ENCODE measurements around the gene CTXN1. TPM values are rescaled to one million over a fixed set of nuclear protein-coding genes. Genes with fewer than 3 reads are reported as not detected.
A peak's percentile ranks its signal among the peaks of the same experiment; 100 is the strongest.

The CTXN1 gene
- total RNA-seq, 2 experiments from 2014 or later, result 1.0 TPM; not detected in 1

- 0 out of 2 replicates have a peak overlapping the region, but pooled peaks have one; percentile 97 for H3K4me2 ChIP-seq (ENCODE audit: low read length)
- ChIA-PET CTCF (ENCODE audit: unreplicated experiment) (interaction anchor here (0.6 kb wide), 1 partner anchor 36 kb away, joined by 4 read pairs; no protein-coding TSS in a partner anchor), POLR2A (no interaction called here)
- H3K9me2 ChIP-seq (ENCODE audit: insufficient read depth, low read length), result no peaks in the 10 kb centered on the region
- H4K20me1 ChIP-seq (ENCODE audit: insufficient read depth, low read length), result 0 out of 2 replicates have a peak, but pooled peaks cover 9% of the 10 kb centered on the region
- no peak overlapping the region for H3K27ac ChIP-seq (ENCODE audit: low read depth, low read length, poor library complexity, severe bottlenecking)
- H2AFZ ChIP-seq (ENCODE audit: low read length), result no peak overlapping the region
- intact Hi-C loops (cut with micrococcal nuclease; ENCODE audit: unreplicated experiment), result no loop called here
- H3K4me1 ChIP-seq (ENCODE audit: insufficient read depth, low read length, poor library complexity, severe bottlenecking), result peaks cover 19% of the 10 kb centered on the region
- BruUV-seq (replicated peaks), result no TSS peak
- H3K9me3 ChIP-seq (ENCODE audit: low read length), result no peaks in the 10 kb centered on the region
- no peak for DNase-seq (ENCODE audit: low spot score)
- peaks cover 22% of the 10 kb centered on the region for H3K79me2 ChIP-seq (ENCODE audit: insufficient read depth, low read depth, low read length)
- TF ChIP-seq EZH2phosphoT487 (IDR thresholded peaks at IDR 0.05; ENCODE audit: borderline replicate concordance, low read depth, low read length) (no peak), CTCF (conservative IDR thresholded peaks at IDR 0.05; ENCODE audit: low read length) (no peak)
- H3K4me3 ChIP-seq (ENCODE audit: low read depth, low read length, poor library complexity, severe bottlenecking), result no peak overlapping the region
- H3K36me3 ChIP-seq (ENCODE audit: insufficient read depth, low read length), result peaks cover 22% of the 10 kb centered on the region
Measured at GRCh38 chr19:7905859-7906258, 20.1 kb downstream of the CTXN1 start.

DNA sequence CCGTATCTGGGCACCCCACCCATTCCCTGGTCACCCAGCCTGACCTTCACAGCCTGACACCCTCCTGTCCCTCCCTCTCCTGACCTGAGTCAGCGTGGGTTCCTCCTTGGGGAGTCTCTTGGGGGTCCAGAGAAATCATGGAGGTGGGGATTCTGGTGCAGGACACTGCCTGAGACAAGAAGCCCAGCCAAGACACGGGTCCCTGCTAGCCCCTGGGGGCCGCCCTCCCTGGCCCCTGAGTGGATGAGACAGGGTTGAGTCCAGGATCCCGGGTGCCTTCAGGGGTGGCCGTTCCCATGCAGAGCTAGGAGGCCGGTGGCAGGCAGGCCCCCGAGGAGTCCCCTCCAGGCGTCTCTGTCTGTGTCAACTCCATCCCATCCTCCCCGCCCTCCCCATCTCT lies 20.7 kb downstream of the CTXN1 start:
- CTCF ChIA-PET (ENCODE audit: unreplicated experiment), result interaction anchor here (0.6 kb wide), 1 partner anchor 36 kb away, joined by 4 read pairs; no protein-coding TSS in a partner anchor
- Histone ChIP-seq H3K4me2 (ENCODE audit: low read length) (peak overlapping the region; percentile 97), H3K9me2 (ENCODE audit: insufficient read depth, low read length) (no peaks in the 10 kb centered on the region), H2AFZ (ENCODE audit: low read length) (no peak overlapping the region), H3K4me1 (ENCODE audit: insufficient read depth, low read length, poor library complexity, severe bottlenecking) (peaks cover 19% of the 10 kb centered on the region), H3K4me3 (ENCODE audit: low read depth, low read length, poor library complexity, severe bottlenecking) (peak overlapping the region; percentile 96), H3K27ac (ENCODE audit: low read depth, low read length, poor library complexity, severe bottlenecking) (no peak overlapping the region), H3K9me3 (ENCODE audit: low read length) (no peaks in the 10 kb centered on the region), H4K20me1 (ENCODE audit: insufficient read depth, low read length) (0 out of 2 replicates have a peak, but pooled peaks cover 9% of the 10 kb centered on the region), H3K36me3 (ENCODE audit: insufficient read depth, low read length) (peaks cover 16% of the 10 kb centered on the region), H3K79me2 (ENCODE audit: insufficient read depth, low read depth, low read length) (peaks cover 22% of the 10 kb centered on the region)
- BruUV-seq (replicated peaks), result no TSS peak
- TF ChIP-seq CTCF (conservative IDR thresholded peaks at IDR 0.05; ENCODE audit: low read length) (no peak), EZH2phosphoT487 (IDR thresholded peaks at IDR 0.05; ENCODE audit: borderline replicate concordance, low read depth, low read length) (no peak)
- intact Hi-C loops (cut with micrococcal nuclease; ENCODE audit: unreplicated experiment), result no loop called here
- no peak for DNase-seq (ENCODE audit: low spot score)
- POLR2A ChIA-PET, result no interaction called here

Data from OCI-LY7 (cell line).